NCI-H82 (cell line): ENCODE results near the gene CLDND2.

Experiments
- DNase-seq: peaks from one replicate; lab custom pipeline; 2025; lab: John Stamatoyannopoulos, UW

Gene CLDND2

DNA sequence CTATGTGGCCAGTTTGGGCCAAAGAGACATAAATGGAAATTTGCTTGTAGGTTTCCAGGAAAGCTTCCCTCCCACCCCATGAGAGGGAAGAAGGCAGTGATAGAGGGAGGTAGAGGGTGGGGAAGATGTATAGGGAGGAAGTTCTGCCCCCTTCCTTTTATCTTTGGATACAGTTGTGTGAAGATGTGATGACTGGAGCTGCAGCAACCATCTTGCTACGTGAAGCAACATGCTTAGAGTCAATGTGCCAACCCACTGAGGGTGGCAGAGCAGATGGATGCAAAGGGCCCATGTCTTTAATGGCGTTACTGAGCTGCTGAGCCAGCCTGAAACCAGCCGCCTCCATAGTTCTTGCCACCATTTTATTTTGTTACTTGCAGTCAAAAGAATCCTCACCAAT is 37.6 kb downstream of the CLDND2 start:
- DNase-seq = no peak

GRCh38 chr19:51330366-51330765 is 38.4 kb downstream of the CLDND2 start:
- DNase-seq = no peak

GRCh38 chr19:51329411-51329810 is 39.4 kb downstream of the CLDND2 start:
- no peak for DNase-seq

- DNase-seq = peak; percentile 74
These were observed 41.5 kb downstream of the CLDND2 start for GRCh38 chr19:51327066-51328001.

DNA sequence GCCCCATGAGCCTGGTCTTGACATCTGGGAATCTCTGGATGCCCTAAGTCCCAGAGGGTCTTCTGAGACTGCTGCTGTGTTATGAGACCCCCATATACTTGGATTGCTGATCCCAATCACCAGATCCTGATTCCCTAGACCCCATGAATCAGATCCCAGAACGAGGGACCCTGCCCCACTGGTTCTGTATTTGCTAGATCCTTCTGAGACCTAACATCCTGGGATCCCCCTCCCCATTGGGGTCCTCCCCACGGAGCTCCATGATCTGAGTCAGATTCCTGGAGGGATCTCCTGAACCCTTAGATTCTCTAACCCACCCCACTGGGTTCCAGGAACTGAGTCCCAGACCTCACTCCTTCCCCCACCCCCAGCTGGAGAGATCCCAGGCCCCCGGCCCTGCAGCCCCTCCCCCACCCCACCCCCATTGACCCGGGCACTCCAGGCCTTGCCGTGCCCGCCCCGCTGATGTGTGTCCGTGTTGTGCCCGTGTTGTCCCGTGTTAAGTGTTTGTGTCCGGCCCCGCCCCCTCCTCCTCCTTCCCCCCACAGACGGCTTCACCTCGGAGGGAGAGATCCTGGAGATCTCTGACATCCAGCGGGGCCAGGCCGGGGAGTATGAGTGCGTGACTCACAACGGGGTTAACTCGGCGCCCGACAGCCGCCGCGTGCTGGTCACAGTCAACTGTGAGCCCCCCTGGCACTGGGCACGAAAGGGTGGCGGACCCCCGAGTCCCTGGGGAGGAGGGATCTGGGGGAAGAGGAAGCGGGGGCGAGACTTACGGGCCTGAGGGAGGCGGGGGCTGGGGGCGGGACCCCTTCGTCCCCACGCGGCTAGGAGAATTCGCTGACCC is 42.4 kb downstream of the CLDND2 start:
- no peak for DNase-seq

DNA sequence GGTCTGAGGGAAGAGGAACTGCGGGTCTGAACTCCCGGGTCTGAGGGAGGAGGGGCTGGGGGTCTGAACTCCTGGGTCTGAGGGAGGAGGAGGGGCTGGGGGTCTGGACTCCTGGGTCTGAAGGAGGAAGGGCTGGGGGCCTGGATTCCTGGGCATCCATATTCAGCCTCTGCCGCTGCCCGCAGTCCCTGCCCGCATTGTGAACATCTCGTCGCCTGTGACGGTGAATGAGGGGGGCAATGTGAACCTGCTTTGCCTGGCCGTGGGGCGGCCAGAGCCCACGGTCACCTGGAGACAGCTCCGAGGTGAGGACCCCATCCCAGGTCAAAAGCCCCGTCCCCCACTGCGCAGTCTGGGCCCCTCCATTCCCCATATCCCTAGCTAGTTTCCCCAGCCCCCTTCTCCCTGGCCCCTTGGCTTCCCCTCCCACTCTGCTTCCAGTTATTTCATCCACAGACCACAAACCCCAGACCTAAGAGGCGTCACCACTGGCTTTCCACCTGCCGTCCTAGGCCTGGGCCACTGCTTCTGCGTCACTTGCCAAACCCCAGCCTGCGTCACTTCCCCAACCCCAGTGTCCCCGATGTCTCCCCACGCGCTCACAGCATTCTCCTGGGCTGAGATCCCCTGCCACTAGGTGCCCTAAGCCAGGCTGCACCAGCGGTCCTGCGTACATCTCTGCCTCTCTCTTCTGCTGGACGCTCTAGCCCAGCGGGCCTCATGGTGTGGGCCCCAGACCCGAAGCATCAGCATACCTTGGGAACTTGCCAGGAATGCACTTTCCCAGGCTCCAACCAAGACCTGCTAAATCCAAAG is 43.4 kb downstream of the CLDND2 start:
- DNase-seq = no peak

DNA sequence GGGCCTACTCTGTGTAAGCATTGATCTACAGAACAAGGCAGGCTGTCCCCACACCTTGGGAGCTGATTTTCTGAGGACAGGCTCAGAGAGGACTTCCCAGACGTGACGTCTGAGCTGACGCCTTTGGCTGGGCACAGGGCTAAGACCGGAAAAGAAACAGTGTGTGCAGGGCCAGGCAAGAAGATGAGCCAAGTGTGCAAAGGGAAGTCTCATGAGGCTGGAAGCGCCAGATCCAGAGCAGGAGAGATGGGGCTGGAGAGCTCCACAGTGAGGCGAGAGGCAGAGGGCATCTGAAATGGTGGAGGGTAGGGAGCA is 44.7 kb downstream of the CLDND2 start:
- DNase-seq = no peak

DNA sequence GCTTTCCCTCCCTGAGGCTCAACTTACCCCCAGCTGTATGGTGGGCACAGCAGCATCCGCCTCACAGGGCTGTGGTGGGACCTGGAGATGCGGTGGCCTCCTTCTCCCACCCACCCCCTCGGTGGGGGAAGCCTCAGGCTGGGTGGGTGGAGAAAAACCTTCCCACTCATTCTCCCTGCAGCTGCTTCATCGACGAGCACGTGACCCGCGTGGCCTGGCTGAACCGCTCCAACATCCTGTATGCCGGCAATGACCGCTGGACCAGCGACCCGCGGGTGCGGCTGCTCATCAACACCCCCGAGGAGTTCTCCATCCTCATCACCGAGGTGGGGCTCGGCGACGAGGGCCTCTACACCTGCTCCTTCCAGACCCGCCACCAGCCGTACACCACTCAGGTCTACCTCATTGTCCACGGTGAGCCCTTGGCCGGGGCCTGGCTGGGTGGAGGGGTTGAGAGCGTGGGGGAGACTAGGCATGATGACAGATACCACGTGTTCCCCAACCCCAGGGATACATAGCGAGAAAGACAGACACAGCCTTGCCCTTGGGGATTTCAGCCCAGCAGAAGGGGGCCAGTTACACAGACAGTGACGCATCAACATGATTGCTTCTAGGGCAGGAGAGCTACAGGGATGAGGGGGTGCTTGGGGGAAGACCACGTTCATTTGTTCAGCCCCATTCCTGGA is 45.2 kb downstream of the CLDND2 start:
- no peak for DNase-seq

GRCh38 chr19:51321799-51322198 is 47.0 kb downstream of the CLDND2 start:
- DNase-seq = no peak

GRCh38 chr19:51320280-51320657 is 48.5 kb downstream of the CLDND2 start:
- DNase-seq = no peak

DNA sequence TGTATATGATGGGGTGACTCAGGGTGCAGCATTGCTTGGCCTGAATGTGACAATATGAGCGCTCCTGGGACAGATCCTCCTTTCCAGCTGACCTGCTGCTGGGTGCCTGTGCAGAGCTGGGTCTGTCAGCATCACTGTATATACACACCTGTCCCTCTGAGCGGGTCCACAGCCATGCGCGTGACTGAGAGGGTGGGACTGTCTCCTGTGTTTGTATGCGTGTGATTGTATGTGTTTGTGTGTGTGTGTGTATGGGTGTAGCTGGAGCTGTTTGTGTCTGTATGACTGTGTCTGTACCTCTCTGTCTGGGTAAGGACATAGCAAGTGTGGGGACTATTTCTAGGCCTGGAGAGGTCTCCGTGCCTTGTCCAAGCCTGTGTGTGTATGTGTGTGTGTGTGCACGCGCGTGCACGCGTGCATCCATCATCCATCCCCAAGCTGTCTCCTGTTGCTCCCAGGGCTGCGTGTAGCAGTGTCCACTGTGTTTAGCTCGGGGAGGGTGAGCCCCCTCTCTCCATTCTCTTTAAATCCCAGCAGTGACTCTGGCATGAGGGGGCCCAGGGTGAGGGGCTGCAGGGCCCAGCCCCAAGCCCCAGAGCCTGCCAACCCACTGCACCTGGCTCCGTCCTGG is 49.0 kb downstream of the CLDND2 start:
- no peak for DNase-seq

- DNase-seq = no peak
These were observed 49.8 kb downstream of the CLDND2 start for GRCh38 chr19:51318687-51319648.

DNA sequence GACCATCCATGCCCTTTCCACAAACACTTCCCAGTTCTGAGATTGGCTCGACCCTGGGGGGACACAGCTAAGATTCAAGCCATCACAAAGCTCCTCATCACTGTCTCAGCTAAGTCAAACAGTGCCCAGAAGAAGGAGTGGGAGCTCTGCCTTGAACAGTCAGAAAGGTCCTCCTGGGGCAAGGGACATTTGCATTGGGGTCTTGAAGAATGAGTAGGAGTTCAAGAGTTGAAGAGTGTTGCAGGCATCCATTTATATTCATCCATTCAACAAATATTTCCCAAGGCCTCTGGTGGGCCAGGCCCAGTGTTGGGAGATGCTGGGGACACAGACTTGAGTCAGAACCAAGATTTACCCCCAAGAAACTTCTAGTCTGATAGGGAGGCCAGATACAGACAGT is 50.8 kb downstream of the CLDND2 start:
- no peak for DNase-seq

DNA sequence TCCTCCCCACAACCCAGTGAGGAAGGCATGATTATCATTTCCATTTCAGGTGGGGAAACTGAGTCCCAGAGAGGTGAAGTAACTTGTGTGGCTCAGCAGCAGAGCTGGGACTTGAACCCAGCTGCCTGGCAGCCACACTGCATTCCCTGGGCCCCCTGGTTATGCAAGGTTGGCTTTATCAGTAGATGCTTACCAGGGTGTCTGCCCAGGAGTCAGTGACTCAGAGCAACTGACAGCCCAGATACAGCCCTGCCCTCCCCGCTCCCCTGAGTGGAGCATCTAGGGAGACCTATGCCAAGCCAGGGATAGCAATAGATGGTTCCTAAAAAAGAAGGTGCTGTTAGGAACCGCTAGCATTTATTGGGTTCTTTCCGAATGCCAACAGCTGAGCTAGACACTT is 51.4 kb downstream of the CLDND2 start:
- DNase-seq = no peak
